Natural killer cell treated with Interleukin-12 subunit alpha and Interleukin-12 subunit beta and Interleukin-15 and Interleukin-18, amount 100 ng/mL, for 72 hours (primary cell): ENCODE data around the gene MRGPRX1. TPM values are rescaled to one million over a fixed set of nuclear protein-coding genes. Genes with fewer than 3 reads are reported as not detected.
"Not testable (repeated sequence)": the region's sequence is repeated elsewhere in the genome, so short reads cannot be mapped to it uniquely, and the experiment has no call there.

Source experiments
- ATAC-seq, 2 donors: fragments of 150-1000 bp; cut with Tn5 transposase in 1 of 2; sonication (Bioruptor Pico), chemical (Tn5 transposase) in 1 of 2; 2 replicates each; pipeline ENCODE4 v1.10.0; 2021
- DNase-seq: peaks from one replicate; pipeline ENCODE4 v3.0.0; 2022; ENCODE audit warnings: low spot score
- H3K27ac Mint-ChIP-seq, 2 donors: 1 replicate in 1 of 2; 2 replicates in 1 of 2; pipeline ENCODE4 v1.8.0; 2022; ENCODE audit warnings: mixed read lengths in 2 of 2, mild to moderate bottlenecking in 1 of 2, moderate library complexity in 1 of 2
- H3K27me3 Mint-ChIP-seq, 2 donors: 1 replicate in 1 of 2; 2 replicates in 1 of 2; pipeline ENCODE4 v1.8.0; 2022; ENCODE audit warnings: mixed read lengths in 2 of 2
- H3K36me3 Mint-ChIP-seq: one replicate; pipeline ENCODE4 v1.8.0; 2022; ENCODE audit warnings: mixed read lengths
- H3K4me1 Mint-ChIP-seq, 2 donors: 1 replicate in 1 of 2; 2 replicates in 1 of 2; pipeline ENCODE4 v1.8.0; 2022; ENCODE audit warnings: low read depth in 2 of 2, mixed read lengths in 2 of 2, mild to moderate bottlenecking in 1 of 2
- H3K4me3 Mint-ChIP-seq: one replicate; pipeline ENCODE4 v1.8.0; 2022; ENCODE audit warnings: mixed read lengths
- H3K9me3 Mint-ChIP-seq: 2 replicates; pipeline ENCODE4 v1.8.0; 2022; ENCODE audit warnings: mixed read lengths
- total RNA-seq, 2 donors: library from RNA; stranded (reverse); gene quantifications; one replicate each; pipeline ENCODE4 v1.2.3, GENCODE V29; 2022

The MRGPRX1 gene
- total RNA-seq, 2 donors from 2014 or later, result not detected

GRCh38 chr11:18912883-18913282 lies 26.3 kb downstream of the MRGPRX1 start:
- Mint-ChIP-seq H3K27ac (no peak overlapping the region), H3K9me3 (no peaks in the 10 kb centered on the region), H3K4me1 (no peaks in the 10 kb centered on the region), H3K27me3 (peaks cover 5 to 57% of the 10 kb centered on the region in 2 donors), H3K36me3 (no peaks in the 10 kb centered on the region), H3K4me3 (no peak overlapping the region)
- DNase-seq (no peak), ATAC-seq (no peak)

- DNase-seq, result no peak
- ATAC-seq, result no peak
- Mint-ChIP-seq H3K36me3 (no peaks in the 10 kb centered on the region), H3K27ac (no peak overlapping the region), H3K4me1 (no peaks in the 10 kb centered on the region), H3K27me3 (peaks cover 17 to 56% of the 10 kb centered on the region in 2 donors), H3K9me3 (no peaks in the 10 kb centered on the region), H3K4me3 (no peak overlapping the region)
These were observed 31.8 kb downstream of the MRGPRX1 start for GRCh38 chr11:18907391-18907790.

GRCh38 chr11:18900637-18901036 lies 38.6 kb downstream of the MRGPRX1 start:
- H3K27ac Mint-ChIP-seq, ATAC-seq, H3K36me3 Mint-ChIP-seq, H3K4me3 Mint-ChIP-seq, H3K4me1 Mint-ChIP-seq, H3K9me3 Mint-ChIP-seq, DNase-seq: not testable (repeated sequence)
- H3K27me3 Mint-ChIP-seq, result peaks cover 30 to 51% of the 10 kb centered on the region in 2 donors

GRCh38 chr11:18900151-18900611 lies 39.0 kb downstream of the MRGPRX1 start:
- H3K27me3 Mint-ChIP-seq, result peaks cover 30 to 51% of the 10 kb centered on the region in 2 donors
- DNase-seq, H3K4me3 Mint-ChIP-seq, ATAC-seq, H3K27ac Mint-ChIP-seq, H3K4me1 Mint-ChIP-seq, H3K9me3 Mint-ChIP-seq, H3K36me3 Mint-ChIP-seq: not testable (repeated sequence)

GRCh38 chr11:18891712-18892111 lies 47.5 kb downstream of the MRGPRX1 start:
- DNase-seq, ATAC-seq, H3K4me1 Mint-ChIP-seq, H3K9me3 Mint-ChIP-seq, H3K36me3 Mint-ChIP-seq, H3K27ac Mint-ChIP-seq, H3K4me3 Mint-ChIP-seq: not testable (repeated sequence)
- peaks cover 17 to 56% of the 10 kb centered on the region in 2 donors for H3K27me3 Mint-ChIP-seq

GRCh38 chr11:18890615-18891014 lies 48.6 kb downstream of the MRGPRX1 start:
- Mint-ChIP-seq H3K36me3 (no peaks in the 10 kb centered on the region), H3K4me1 (no peaks in the 10 kb centered on the region), H3K27ac (no peak overlapping the region), H3K9me3 (peaks cover 4% of the 10 kb centered on the region), H3K27me3 (peaks cover 19 to 46% of the 10 kb centered on the region in 2 donors), H3K4me3 (no peak overlapping the region)
- ATAC-seq (no peak), DNase-seq (no peak)

Other genes starting within 250 kb of the MRGPRX1 start
- gene TMEM86A, start 240.6 kb downstream of the MRGPRX1 start, total RNA-seq, result under 1 TPM; 0.21 to 0.59 TPM
- not detected for gene IGSF22, start 213.2 kb downstream of the MRGPRX1 start, total RNA-seq
- gene PTPN5, start 147.6 kb downstream of the MRGPRX1 start, total RNA-seq, result not detected
- gene MRGPRX2, start 121.3 kb upstream of the MRGPRX1 start, total RNA-seq, result not detected
- 10 to 100 TPM; 22.1 to 22.7 TPM for gene ZDHHC13, start 177.8 kb upstream of the MRGPRX1 start, total RNA-seq